Caki2 (cell line): Measurements from ENCODE around the gene RNF144A. TPM values are rescaled to one million over a fixed set of nuclear protein-coding genes. Genes with fewer than 3 reads are reported as not detected.
"Not testable (repeated sequence)": the region's sequence is repeated elsewhere in the genome, so short reads cannot be mapped to it uniquely, and the experiment has no call there.

Source experiments
- DNase-seq: peaks from one replicate; pipeline ENCODE4 v3.0.0-alpha.2; 2015; ENCODE audit warnings: low read depth
- in situ Hi-C: cut with HindIII; loops from 2 replicates; pipeline ENCODE4 v1.10.0; 2016; ENCODE audit warnings: low sequenced_read_pairs, low pct_unique_long_range_greater_than_20kb, mixed read lengths
- total RNA-seq: library from RNA; depleted of rRNA; stranded (reverse); fragments of >200 nt; shearing (Covaris generic); gene quantifications from 2 replicates; pipeline ENCODE4 v1.2.3, GENCODE V29; 2014; ENCODE audit warnings: low replicate concordance

Gene RNF144A
- total RNA-seq, 1 experiment from 2014 or later = 5.0 TPM

DNA sequence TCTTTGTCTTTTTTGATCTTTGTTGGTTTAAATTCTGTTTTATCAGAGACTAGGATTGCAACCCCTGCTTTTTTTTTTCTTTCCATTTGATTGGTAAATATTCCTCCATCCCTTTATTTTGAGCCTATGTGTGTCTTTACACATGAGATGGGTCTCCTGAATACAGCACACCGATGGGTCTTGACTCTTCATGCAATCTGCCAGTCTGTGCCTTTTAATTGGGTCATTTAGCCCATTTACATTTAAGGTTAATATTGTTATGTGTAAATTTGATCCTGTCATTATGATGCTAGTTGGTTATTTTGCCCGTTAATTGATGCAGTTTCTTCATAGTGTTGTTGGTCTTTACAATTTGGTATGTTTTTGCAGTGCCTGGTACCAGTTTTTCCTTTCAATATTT is 14.6 kb upstream of the RNF144A start:
- in situ Hi-C loops, DNase-seq: not testable (repeated sequence)

DNA sequence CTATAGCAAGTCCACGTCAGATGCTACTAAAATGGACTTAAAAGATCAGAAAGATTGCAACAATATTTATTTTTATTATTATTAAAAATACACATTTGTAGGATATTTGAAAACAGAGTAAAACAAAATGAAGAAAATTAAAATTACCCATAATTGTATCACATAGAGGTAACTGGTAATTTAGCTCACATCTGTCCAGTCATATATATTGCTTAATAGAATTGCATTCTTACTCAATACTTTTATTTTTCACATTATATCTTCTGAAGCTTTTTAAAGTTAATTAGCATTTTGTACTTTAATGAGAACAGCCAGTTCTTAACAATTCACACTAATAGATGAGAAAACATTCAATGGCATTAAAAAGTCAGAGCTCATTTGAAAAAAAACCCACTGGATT is 11.5 kb upstream of the RNF144A start:
- DNase-seq = no peak
- in situ Hi-C loops = no loop called here

DNA sequence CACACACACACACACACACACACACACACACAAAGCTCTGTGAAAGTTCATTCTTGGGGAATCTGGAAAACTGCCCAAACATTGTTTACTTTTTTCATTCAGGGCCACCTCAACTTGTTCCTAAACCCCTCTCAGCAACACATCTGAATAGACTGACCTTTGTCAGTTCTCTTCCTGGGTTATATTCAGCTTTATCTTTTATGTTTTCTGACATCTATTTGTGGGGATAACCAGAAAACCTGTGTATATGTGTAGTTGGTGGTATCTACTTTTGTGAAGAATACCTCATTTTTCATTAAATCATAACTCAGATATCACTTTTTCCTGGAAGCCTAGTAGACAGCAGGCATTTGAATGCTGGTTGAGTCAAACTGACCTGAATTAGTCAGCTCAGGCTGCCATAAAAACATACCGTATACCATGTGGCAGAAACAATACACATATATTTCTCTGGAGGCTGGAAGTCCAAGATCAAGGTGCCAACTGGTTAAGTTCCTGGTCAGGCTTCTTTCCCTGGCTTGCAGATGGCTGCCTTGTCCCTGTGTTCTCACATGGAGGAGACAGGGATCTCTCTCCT is 11.0 kb upstream of the RNF144A start:
- in situ Hi-C loops = no loop called here

DNA sequence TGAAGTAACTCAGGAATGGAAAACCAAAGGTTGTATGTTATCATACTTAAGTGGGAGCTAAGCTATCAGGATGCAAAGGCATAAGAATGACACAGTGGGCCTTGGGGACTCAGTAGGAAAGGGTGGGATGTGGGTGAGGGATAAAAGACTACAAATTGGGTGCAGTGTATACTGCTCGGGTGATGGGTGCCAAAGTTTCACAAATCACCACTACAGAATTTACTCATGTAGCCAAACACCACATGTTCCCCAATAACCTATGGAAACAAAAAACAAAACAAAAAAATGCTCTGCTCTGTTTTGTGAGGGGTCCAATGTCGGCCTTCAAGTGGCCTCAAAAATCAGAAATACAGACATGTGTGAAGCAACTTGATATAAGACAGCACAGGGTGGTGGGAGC is 8.9 kb upstream of the RNF144A start:
- in situ Hi-C loops = no loop called here
- no peak for DNase-seq

More for the DNA sequence above, 11.0 kb upstream of the RNF144A start:
- DNase-seq = no peak

DNA sequence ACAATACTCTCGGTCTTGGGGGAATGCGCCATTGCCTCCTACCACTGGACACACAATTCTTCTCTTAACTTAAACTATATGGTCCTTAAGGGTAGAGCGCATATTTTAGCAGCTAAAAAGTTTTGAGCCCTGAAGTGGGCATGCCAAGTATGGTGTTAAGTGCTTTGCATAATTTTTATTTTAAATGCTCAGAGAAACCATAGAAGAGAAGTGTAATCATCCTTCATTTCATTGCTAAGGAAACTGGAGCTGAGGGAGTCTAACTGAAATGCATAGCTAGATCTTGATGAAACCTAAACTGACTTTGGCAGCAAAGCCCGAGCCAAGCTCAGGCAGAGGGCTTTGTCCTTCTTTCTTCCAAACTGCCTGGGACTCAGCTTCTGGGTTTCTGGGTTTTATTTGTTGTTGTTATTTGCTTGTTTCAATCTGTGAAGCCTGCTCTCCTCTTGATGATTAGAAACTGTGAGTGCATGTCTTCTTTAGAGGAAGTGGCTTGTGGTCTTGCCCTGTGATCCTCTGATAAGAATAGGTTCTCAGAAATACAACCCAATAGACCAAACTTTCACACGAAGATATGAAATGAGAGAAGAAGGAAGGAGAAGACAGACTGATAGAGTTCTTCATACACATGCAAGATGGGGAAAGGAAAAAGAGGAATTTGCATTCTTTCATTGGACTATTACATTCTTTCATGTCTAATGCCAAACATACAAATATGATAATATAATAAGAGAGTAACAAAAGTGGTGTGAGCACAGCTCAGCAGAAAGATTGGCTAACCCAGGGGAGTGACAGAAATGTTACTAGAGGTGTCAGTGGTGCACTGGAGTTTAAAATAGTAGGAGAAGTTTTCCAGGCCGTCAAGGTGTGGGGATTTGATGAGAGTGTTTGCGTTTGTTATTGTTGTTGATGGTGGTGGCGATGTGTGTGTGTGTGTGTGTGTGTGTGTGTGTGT is 7.5 kb upstream of the RNF144A start:
- DNase-seq = no peak
- in situ Hi-C loops = no loop called here

DNA sequence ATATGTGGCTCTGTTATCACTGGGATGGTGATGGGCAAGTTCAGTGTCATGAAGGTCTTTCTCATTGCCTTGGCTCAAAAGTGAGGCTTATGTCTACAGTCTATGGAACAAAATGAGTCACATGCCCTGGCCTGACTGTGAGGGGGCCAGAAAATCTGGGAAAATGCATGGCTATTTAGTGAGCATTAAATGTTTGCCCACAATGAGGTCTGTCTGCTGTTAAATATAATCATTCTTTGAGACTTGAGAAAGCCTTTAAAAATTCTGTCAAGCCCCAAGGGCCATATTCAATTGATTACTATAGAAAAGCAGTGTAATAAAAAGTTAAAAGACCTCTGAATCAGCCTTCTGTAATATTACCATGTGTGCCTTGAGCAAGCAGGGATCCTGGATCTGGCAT is 5.5 kb upstream of the RNF144A start:
- DNase-seq = no peak
- in situ Hi-C loops = no loop called here

DNA sequence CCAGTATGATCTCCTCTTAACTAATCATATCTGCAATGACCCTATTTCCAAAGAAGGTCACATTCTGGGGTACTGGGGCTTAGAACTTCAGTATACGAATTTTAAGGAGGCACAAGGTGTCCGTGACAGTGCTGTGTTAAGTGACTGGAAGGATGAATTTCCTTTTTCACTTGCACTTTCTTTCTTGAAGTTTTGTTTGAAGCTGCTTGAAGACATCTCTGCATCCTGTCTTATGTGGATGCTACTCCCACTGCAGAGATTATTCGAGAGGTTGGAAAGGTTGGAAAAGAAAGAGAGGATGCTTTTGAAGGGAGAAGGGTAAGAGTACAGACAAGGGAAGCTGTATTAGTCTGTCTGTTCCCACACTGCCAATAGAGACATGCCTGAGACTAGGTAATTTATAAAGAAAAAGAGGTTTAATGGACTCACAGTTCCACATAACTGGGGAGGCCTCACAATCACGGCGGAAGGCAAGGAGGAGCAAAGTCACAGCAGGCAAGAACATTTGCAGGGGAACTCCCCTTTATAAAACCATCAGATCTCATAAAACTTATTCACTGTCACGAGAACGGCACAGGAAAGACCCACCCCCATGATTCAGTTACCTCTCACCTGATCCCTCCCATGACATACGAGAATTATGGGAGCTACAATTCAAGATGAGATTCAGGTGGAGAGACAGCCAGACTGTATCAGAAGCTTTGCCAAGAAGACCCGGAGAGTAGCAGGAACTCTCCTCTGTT is 3.6 kb upstream of the RNF144A start:
- in situ Hi-C loops = no loop called here

DNA sequence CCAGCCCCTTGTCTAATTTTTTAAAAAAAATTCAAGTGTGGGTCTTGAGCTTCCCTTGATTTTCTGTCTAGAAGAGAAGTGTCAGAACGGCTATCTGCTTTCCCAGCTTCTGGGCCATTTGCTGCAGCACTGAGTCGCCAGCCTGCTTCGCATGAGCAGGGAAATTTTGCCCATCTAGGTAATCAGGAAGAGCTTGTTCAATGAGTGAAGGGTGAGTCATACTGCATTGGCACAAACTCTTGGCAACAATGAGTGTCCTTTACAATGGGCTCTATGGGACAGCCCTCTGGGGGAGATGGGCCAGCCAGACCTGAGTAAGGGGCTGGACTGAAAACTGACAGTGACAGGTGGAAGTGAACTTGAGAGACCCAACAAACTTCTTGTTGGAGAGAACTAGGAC is 2.4 kb upstream of the RNF144A start:
- in situ Hi-C loops = no loop called here
- DNase-seq = peak; percentile 38

More for the DNA sequence above, 3.6 kb upstream of the RNF144A start:
- DNase-seq = no peak

DNA sequence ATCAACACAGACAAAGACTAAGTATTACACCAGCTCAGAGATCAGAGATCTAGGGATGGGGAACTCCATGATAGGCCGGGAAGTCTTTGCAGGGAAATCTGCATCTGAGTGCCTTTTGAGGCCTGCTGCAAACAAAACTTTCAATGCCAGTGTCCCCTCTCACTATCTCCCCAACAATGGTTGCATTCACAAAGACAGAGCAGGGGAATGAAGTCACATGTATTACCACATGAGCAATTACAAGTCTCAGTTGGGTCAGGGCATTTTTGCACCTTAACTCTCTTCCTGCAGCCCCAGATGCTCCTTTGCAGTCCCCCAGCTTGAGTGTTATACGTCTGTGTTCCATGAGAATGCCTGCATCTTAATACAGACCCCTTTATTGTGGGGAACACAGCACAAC is 1.8 kb upstream of the RNF144A start:
- in situ Hi-C loops = no loop called here
- no peak for DNase-seq

DNA sequence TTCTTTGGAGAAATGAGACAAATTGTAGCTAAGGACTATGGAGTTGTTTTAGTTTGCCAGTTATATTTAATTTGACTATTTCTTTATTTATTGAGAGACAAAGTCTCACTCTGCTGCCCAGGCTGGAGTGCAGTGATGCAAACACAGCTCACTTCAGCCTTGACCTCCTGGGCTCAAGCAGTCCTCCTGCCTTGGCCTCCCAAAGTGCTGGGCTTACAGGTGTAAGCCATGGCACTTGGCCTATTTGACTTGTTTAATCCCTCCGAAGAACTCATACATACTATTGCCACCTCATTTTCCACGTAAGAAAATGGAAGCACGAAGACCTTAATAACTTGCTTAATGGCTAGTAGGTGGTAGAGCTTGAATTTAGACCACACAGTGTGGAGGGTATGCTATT is 988 bp upstream of the RNF144A start:
- in situ Hi-C loops = no loop called here
- DNase-seq = no peak

DNA sequence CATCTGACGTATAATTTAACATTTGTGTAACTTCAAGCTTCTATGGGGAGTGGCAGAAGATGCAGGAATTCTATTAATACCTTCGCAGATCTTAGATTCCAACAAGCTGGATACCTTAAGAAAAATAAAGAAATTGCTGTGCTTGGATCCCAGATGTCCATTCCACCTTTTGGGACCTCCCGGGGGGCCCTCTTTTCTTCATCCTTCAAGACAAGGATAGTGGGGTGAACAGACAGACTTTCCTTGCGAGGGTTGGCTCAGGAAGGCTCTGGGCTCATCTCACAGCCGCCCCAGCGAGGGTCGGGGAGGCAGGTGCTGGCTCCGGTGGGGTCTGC is 509 bp upstream of the RNF144A start:
- DNase-seq = no peak
- in situ Hi-C loops = no loop called here

DNA sequence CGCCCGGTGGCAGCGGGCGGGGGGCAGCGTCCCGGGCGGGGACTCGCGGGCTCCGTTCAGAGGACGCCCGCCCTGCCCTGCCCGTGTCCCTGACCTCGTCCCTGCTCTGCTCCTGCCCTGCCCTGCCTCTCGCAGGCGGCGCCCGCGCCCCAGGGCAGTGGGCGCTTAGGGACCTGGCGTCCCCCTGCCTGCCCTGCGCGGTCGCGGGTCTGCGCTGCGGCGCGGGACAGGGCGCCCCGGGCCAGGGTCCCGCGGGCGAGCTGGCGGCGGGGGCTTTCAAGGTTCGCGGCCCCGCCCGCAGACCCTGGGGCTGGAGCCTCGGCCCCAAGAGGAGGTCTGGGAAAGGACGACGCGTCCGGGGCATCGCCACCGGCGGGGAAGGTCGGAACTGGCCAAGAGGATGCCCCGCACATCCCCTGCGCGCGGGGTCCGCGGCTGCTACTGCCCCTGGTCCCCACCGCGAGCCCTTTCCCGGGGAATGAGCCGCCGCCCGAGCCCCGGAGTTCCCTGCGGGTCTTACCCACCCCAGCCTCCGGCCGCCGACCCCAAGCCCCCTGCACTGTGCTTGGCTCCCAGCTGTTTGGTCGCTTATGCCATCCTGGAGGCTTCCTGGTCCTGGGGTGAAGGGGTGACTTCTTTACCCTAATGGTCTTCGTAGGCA is 679 bp downstream of the RNF144A start:
- DNase-seq = peak; percentile 47
- in situ Hi-C loops = no loop called here

DNA sequence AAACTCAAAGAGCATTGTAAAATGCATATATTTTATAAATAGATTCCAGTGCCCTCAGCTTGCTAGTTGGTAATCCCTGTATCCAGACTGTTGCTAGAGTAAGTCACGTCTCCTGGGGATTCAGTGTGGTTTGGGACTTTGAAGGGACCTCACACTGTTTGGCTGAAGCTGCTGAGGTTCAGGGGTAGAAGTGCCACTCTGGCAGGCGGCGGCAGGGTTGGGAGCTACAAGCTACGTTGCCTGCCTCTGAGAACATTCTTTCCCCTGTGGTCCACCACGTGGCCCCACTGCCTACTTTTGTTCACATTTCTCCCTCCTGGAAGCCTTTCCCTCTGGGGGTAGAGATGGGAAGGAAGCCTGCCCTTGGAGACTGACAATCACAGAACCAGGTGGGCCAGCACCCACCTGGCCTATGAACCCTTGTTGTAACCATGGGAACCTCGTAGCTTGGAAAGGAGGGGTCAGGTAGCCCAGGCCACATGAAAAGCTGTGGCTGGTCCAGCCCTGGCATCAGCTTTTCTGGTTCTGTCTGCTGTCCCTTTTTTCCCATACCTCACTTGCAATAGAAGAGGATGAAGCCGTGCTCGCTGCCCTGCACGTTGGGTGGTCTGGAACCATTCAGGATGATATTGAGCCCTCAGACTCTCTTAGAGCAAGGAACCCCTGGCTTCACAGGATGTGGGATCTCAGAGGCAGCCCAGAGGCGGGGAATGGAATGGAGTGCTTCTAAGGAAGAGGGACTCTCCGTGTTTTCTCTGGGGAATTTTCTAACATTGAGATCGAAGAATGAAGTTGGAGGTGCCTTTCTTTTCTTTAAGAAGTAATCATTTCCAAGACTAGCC is 2.9 kb downstream of the RNF144A start:
- no peak for DNase-seq
- in situ Hi-C loops = no loop called here

DNA sequence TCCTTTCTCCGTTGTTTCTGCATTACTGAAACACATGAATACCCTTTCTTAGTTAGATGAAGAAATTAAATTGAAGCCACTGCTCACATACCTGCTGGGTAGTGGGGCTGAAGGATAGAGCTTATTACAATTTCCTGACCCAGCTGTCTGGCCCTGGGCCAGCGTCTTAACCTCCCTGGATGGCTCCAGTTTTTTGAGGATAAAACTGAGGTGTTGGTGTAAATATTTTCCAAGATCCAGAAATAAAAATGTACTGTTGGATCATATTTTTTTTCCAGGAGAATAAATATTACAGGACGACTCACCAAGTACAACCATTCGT is 3.5 kb downstream of the RNF144A start:
- in situ Hi-C loops = no loop called here
- no peak for DNase-seq

DNA sequence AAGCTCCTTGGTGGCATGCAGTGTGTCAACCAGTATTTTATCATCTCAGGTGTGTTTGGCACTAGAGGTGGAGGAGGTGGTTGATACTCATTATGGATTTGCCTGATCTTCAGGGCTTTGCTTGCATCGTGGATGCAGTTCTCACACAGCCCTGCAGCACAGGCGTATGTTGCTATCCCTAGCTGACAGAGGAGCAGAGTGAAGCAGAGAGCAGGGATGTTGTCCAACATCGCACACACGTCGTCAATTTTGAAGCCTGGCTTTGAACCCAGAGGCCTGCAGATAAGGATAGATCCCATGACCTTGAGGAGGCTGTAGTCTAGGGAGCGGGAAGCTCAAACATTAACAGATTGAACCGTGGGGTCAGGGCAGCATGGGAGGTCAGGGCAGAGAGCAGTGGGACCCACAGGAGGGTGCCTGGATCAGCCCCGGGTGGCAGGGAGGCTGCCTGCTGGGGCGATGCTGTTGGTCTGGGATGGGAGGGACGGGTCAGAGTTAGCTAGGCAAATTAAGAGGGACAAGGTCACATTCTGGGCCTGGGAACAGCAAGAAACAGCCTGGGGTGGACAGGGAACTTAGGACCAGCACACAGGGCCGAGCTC is 4.2 kb downstream of the RNF144A start:
- in situ Hi-C loops = no loop called here

DNA sequence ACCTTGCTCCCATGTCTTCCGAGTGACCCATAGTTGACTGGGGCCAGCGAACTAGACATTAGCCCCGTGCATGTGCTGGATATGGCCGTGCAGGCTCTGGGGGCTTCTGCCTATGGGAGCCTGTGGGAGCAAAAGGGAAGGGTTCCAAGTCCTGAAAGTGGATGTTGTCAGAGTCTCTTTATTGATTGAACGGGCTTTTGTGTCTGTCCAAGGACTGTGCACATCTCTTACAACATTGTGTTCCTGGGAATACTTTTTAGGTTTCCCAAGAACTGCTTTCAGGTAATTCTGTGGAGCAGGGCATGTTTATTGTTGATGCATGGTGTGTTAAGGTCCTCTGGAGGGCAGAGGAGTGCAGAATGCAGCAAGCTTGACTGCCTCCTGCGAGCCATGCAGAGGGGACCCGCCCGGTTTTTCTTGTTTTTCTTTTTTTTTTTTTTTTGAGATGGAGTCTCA is 5.0 kb downstream of the RNF144A start:
- DNase-seq = peak; percentile 27
- in situ Hi-C loops = no loop called here

More for the DNA sequence above, 4.2 kb downstream of the RNF144A start:
- no peak for DNase-seq

DNA sequence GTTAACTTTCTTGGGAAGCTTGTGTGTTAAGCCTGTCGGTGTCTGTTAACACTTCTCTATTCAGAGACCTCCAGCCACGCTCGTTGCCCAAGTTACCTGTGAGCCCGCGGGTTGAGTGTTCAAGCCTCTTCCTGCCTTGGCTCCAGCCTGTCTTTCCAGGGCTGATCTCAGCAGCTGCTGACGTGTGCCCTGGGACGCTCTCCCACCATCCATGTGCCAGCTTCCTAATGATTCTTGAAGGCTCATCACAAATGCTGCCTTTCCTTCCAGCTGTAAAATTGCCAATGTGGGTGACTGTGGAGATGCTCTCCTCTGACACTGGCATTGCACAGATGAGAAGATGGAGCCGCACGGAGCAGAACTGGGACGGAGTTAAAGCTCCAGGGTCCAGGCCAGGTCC is 6.1 kb downstream of the RNF144A start:
- in situ Hi-C loops = no loop called here
- no peak for DNase-seq
